HCT116 (cell line): ENCODE measurements around the gene UBAC2. TPM values are rescaled to one million over a fixed set of nuclear protein-coding genes. Genes with fewer than 3 reads are reported as not detected.

Source experiments
- ATAC-seq: fragments of 200-7000 bp; cut with Tn5 transposase; 2 replicates; pipeline ENCODE4 v1.9.1; 2020; ENCODE audit warnings: mild to moderate bottlenecking, moderate library complexity
- BruUV-seq: library from RNA; stranded (reverse); fragments of 400-500 nt; replicated peaks from 2 replicates; lab custom pipeline; 2021; lab: Mats Ljungman, UMichigan
- CTCF ChIA-PET: fragments of 300-600 bp; sonication (Branson Sonifier 250); formaldehyde crosslinking; loops from one replicate; lab custom pipeline; 2021; ENCODE audit warnings: antibody characterized with exemption; lab: Charles Lee
- POLR2A ChIA-PET: fragments of 300-600, 350-600 bp; sonication (Branson Sonifier 250); formaldehyde crosslinking; loops from one replicate; lab custom pipeline; 2021; ENCODE audit warnings: antibody characterized with exemption; lab: Charles Lee
- RAD21 ChIA-PET, 2 experiments: fragments of 300-600 bp; sonication (Branson Sonifier 250); formaldehyde crosslinking; loops; one replicate each; lab custom pipeline; 2023; ENCODE audit warnings: low total read pairs in 2 of 2; ENCODE audit not compliant: uncharacterized antibody in 2 of 2, unreplicated experiment in 2 of 2, low non-redundant PET in 1 of 2; lab: Charles Lee
- DNase-seq: peaks from one replicate; pipeline ENCODE4 v3.0.0-alpha.2; 2010; ENCODE audit warnings: low read depth, low spot score
- H2AFZ ChIP-seq: fragments of 200-600 bp; shearing (Covaris generic), sonication (generic); 2 replicates; pipeline ENCODE4 v1.6.1; 2017; ENCODE audit warnings: low read depth, mixed run types, mixed read lengths, antibody characterized with exemption, low read length; ENCODE audit not compliant: poor library complexity, severe bottlenecking
- H3K27ac ChIP-seq: 2 replicates; pipeline ENCODE4 v1.5.1; 2012; ENCODE audit warnings: low read depth, low read length
- H3K27me3 ChIP-seq: fragments of 200-600 bp; sonication (generic); 2 replicates; pipeline ENCODE4 v1.6.1; 2016; ENCODE audit warnings: mixed run types, low read length, mixed read lengths; ENCODE audit not compliant: insufficient read depth
- H3K36me3 ChIP-seq, 2 experiments: fragments of 200-500 bp in 1 of 2; fragments of 200-600 bp in 1 of 2; sonication (Bioruptor generic) in 1 of 2; sonication (generic) in 1 of 2; 2 replicates each; pipeline versions ENCODE4 v1.5.1 to v1.6.1; 2014 to 2016; ENCODE audit warnings: low read length in 2 of 2, inconsistent platforms in 1 of 2, mixed read lengths in 1 of 2, mixed run types in 1 of 2; ENCODE audit not compliant: insufficient read depth in 2 of 2, control insufficient read depth in 1 of 2
- H3K4me1 ChIP-seq, 2 experiments: fragments of 200-600 bp in 1 of 2; sonication (generic) in 1 of 2; 2 replicates each; pipeline versions ENCODE4 v1.5.1 to v1.6.1; 2012 to 2017; ENCODE audit warnings: low read length in 2 of 2, inconsistent platforms in 1 of 2, mild to moderate bottlenecking in 1 of 2, mixed read lengths in 1 of 2, mixed run types in 1 of 2, moderate library complexity in 1 of 2; ENCODE audit not compliant: insufficient read depth in 2 of 2, control insufficient read depth in 1 of 2
- H3K4me2 ChIP-seq: fragments of 200-600 bp; sonication (generic); 2 replicates; pipeline ENCODE4 v1.6.1; 2017; ENCODE audit warnings: mixed run types, low read length, mixed read lengths
- H3K4me3 ChIP-seq, 2 experiments: fragments of 200-600 bp in 1 of 2; sonication (generic) in 1 of 2; replicated peaks in 1 of 2; 2 replicates each; pipeline ENCODE4 v1.5.1; 2011 to 2016; ENCODE audit warnings: low read length in 2 of 2, control low read depth in 1 of 2, low read depth in 1 of 2, mild to moderate bottlenecking in 1 of 2, mixed read lengths in 1 of 2, mixed run types in 1 of 2
- H3K79me2 ChIP-seq: fragments of 200-600 bp; sonication (generic); 2 replicates; pipeline ENCODE4 v1.6.1; 2017; ENCODE audit warnings: mild to moderate bottlenecking, mixed run types, low read length, moderate library complexity, mixed read lengths; ENCODE audit not compliant: insufficient read depth
- H3K9ac ChIP-seq: fragments of 200-600 bp; sonication (generic); 2 replicates; pipeline ENCODE4 v1.6.1; 2016; ENCODE audit warnings: low read length, mixed read lengths
- H3K9me2 ChIP-seq: fragments of 200-600 bp; sonication (generic), shearing (Covaris generic); 2 replicates; pipeline ENCODE4 v1.6.1; 2017; ENCODE audit warnings: mixed run types, mild to moderate bottlenecking, moderate library complexity; ENCODE audit not compliant: insufficient read depth
- H3K9me3 ChIP-seq, 2 experiments: fragments of 200-500 bp in 1 of 2; fragments of 200-600 bp in 1 of 2; sonication (Bioruptor generic) in 1 of 2; sonication (generic) in 1 of 2; 2 replicates each; pipeline ENCODE4 v1.6.1; 2014 to 2017; ENCODE audit warnings: low read length in 2 of 2, mixed read lengths in 2 of 2, inconsistent platforms in 1 of 2, low read depth in 1 of 2, mild to moderate bottlenecking in 1 of 2, mixed run types in 1 of 2, moderate library complexity in 1 of 2; ENCODE audit not compliant: control insufficient read depth in 1 of 2, insufficient read depth in 1 of 2
- H4K20me1 ChIP-seq: fragments of 200-600 bp; sonication (generic), shearing (Covaris generic); 2 replicates; pipeline ENCODE4 v1.6.1; 2017; ENCODE audit warnings: mixed run types, mild to moderate bottlenecking, moderate library complexity; ENCODE audit not compliant: insufficient read depth
- ATF3 ChIP-seq: IDR thresholded peaks from 2 replicates; pipeline ENCODE4 v1.6.1; 2012
- CBX3 ChIP-seq: IDR thresholded peaks from 2 replicates; pipeline ENCODE4 v1.6.1; 2012; ENCODE audit warnings: low read depth
- CEBPB ChIP-seq: IDR thresholded peaks from 2 replicates; pipeline ENCODE4 v1.6.1; 2012; ENCODE audit warnings: low read depth
- EGR1 ChIP-seq: IDR thresholded peaks from 2 replicates; pipeline ENCODE4 v1.6.1; 2012; ENCODE audit warnings: low read depth
- ELF1 ChIP-seq: IDR thresholded peaks from 2 replicates; pipeline ENCODE4 v1.6.1; 2012; ENCODE audit warnings: low read depth, borderline replicate concordance
- EZH2phosphoT487 ChIP-seq: fragments of 200-600 bp; IDR thresholded peaks from 2 replicates; pipeline ENCODE4 v1.6.1; 2018; ENCODE audit warnings: antibody characterized with exemption, borderline replicate concordance
- FOSL1 ChIP-seq: IDR thresholded peaks from 2 replicates; pipeline ENCODE4 v1.6.1; 2012; ENCODE audit warnings: low read depth
- POLR2AphosphoS5 ChIP-seq: IDR thresholded peaks from 2 replicates; pipeline ENCODE4 v1.6.1; 2011; ENCODE audit warnings: mild to moderate bottlenecking, low read depth, low read length, moderate library complexity
- REST ChIP-seq: IDR thresholded peaks from 2 replicates; pipeline ENCODE4 v1.6.1; 2012; ENCODE audit warnings: low read depth
- SIN3A ChIP-seq: IDR thresholded peaks from 2 replicates; pipeline ENCODE4 v1.6.1; 2012; ENCODE audit warnings: low read depth
- TCF7L2 ChIP-seq: IDR thresholded peaks from 2 replicates; pipeline ENCODE4 v1.7.0; 2011; ENCODE audit warnings: borderline replicate concordance, inconsistent platforms; ENCODE audit not compliant: insufficient read depth, insufficient read length; ENCODE audit errors: extremely low read depth
- YY1 ChIP-seq: IDR thresholded peaks from 2 replicates; pipeline ENCODE4 v1.6.1; 2011; ENCODE audit warnings: low read length, low read depth, moderate library complexity, mild to moderate bottlenecking; ENCODE audit not compliant: insufficient replicate concordance; ENCODE audit errors: extremely low read depth
- ZNF274 ChIP-seq: fragments of 200-500 bp; sonication (Bioruptor generic); IDR thresholded peaks from 2 replicates; pipeline ENCODE4 v1.6.1; 2014; ENCODE audit warnings: mild to moderate bottlenecking, low read depth, low read length, inconsistent platforms
- intact Hi-C: fragments of 100-400 bp; cut with micrococcal nuclease; formaldehyde crosslinking; loops from 2 replicates; pipeline ENCODE4 v1.10.0; 2022
- total RNA-seq: library from RNA; stranded (reverse); gene quantifications from one replicate; pipeline ENCODE4 v1.2.1, GENCODE V29; 2021; ENCODE audit not compliant: unreplicated experiment
- TF ChIP-seq, protein P1 (sequence below): IDR thresholded peaks from 2 replicates; pipeline ENCODE4 v1.6.1; 2012
- TF ChIP-seq, protein P2 (sequence below), 3 experiments: fragments of 200-600 bp in 1 of 3; sonication (generic) in 1 of 3; IDR thresholded peaks in 2 of 3; conservative IDR thresholded peaks in 1 of 3; 2 replicates each; pipeline ENCODE4 v1.5.1; 2012 to 2017; ENCODE audit warnings: low read depth in 2 of 3, low read length in 2 of 3, antibody characterized with exemption in 1 of 3, borderline replicate concordance in 1 of 3, control low read depth in 1 of 3, mild to moderate bottlenecking in 1 of 3, mixed read lengths in 1 of 3, mixed run types in 1 of 3, moderate library complexity in 1 of 3; ENCODE audit not compliant: insufficient read depth in 1 of 3

Gene UBAC2
- total RNA-seq, 1 experiment from 2014 or later: 67.4 TPM

- H2AFZ ChIP-seq: no peak overlapping the region
- H3K36me3 ChIP-seq: peaks cover 7 to 9% of the 10 kb centered on the region in 2 experiments; a peak in 3 of 4 replicates
- intact Hi-C loops: no loop called here
- no peak overlapping the region for H3K27ac ChIP-seq
- H3K4me2 ChIP-seq: no peak overlapping the region
- H3K27me3 ChIP-seq: no peaks in the 10 kb centered on the region
- TF ChIP-seq TCF7L2 (no peak), SIN3A (no peak), EZH2phosphoT487 (no peak), EGR1 (no peak), CEBPB (no peak), FOSL1 (no peak), REST (no peak), ELF1 (no peak), ZNF274 (no peak), YY1 (no peak), POLR2AphosphoS5 (no peak), ATF3 (no peak), CBX3 (no peak)
- TF ChIP-seq, protein P1, sequence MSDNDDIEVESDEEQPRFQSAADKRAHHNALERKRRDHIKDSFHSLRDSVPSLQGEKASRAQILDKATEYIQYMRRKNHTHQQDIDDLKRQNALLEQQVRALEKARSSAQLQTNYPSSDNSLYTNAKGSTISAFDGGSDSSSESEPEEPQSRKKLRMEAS: no peak
- TF ChIP-seq, protein P2, sequence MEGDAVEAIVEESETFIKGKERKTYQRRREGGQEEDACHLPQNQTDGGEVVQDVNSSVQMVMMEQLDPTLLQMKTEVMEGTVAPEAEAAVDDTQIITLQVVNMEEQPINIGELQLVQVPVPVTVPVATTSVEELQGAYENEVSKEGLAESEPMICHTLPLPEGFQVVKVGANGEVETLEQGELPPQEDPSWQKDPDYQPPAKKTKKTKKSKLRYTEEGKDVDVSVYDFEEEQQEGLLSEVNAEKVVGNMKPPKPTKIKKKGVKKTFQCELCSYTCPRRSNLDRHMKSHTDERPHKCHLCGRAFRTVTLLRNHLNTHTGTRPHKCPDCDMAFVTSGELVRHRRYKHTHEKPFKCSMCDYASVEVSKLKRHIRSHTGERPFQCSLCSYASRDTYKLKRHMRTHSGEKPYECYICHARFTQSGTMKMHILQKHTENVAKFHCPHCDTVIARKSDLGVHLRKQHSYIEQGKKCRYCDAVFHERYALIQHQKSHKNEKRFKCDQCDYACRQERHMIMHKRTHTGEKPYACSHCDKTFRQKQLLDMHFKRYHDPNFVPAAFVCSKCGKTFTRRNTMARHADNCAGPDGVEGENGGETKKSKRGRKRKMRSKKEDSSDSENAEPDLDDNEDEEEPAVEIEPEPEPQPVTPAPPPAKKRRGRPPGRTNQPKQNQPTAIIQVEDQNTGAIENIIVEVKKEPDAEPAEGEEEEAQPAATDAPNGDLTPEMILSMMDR (IDR thresholded peaks at IDR 0.05 in 2 of 3, conservative IDR thresholded peaks at IDR 0.05 in 1 of 3; ENCODE audit: borderline replicate concordance in 1 of 3, insufficient read depth in 1 of 3, low read depth in 2 of 3, low read length in 2 of 3): no peak
- POLR2A ChIA-PET: no interaction called here
- DNase-seq (no peak), ATAC-seq (no peak)
- H3K4me1 ChIP-seq: no peaks in the 10 kb centered on the region
- no peaks in the 10 kb centered on the region for H4K20me1 ChIP-seq
- peaks cover 47% of the 10 kb centered on the region for H3K79me2 ChIP-seq
- no peaks in the 10 kb centered on the region for H3K9me3 ChIP-seq
- BruUV-seq: no TSS peak
- RAD21 ChIA-PET: no interaction called here
- CTCF ChIA-PET: no interaction called here
- H3K9me2 ChIP-seq: no peaks in the 10 kb centered on the region
- H3K4me3 ChIP-seq: no peak overlapping the region
- no peak overlapping the region for H3K9ac ChIP-seq
Measured at GRCh38 chr13:99237981-99238662, 37.5 kb downstream of the UBAC2 start.
